Neuronal stem cell (in vitro differentiated cells): ENCODE measurements around the gene MAP4.
A peak's percentile ranks its signal among the peaks of the same experiment; 100 is the strongest.
"Not testable (repeated sequence)": the region's sequence is repeated elsewhere in the genome, so short reads cannot be mapped to it uniquely, and the experiment has no call there.

Source experiments
- DNase-seq: peaks from one replicate; pipeline ENCODE4 v3.0.0-alpha.2; 2013; ENCODE audit warnings: low spot score
- H2AFZ ChIP-seq: one replicate; pipeline ENCODE4 v1.6.1; 2013; ENCODE audit warnings: mild to moderate bottlenecking, low read length, inconsistent platforms
- H2AK5ac ChIP-seq: 2 replicates; pipeline ENCODE4 v1.6.1; 2013; ENCODE audit warnings: low read depth, mild to moderate bottlenecking, inconsistent platforms, low read length, moderate library complexity, mixed read lengths
- H2BK120ac ChIP-seq: 2 replicates; pipeline ENCODE4 v1.6.1; 2013; ENCODE audit warnings: low read depth, mild to moderate bottlenecking, inconsistent platforms, low read length, moderate library complexity, mixed read lengths
- H2BK12ac ChIP-seq: one replicate; pipeline ENCODE4 v1.6.1; 2013; ENCODE audit warnings: low read length, inconsistent platforms
- H2BK15ac ChIP-seq: 2 replicates; pipeline ENCODE4 v1.6.1; 2013; ENCODE audit warnings: mild to moderate bottlenecking, low read length, inconsistent platforms, mixed read lengths
- H2BK5ac ChIP-seq: one replicate; pipeline ENCODE4 v1.6.1; 2013; ENCODE audit warnings: inconsistent platforms, mild to moderate bottlenecking, low read length, moderate library complexity
- H3K14ac ChIP-seq: one replicate; pipeline ENCODE4 v1.6.1; 2013; ENCODE audit warnings: low read length, inconsistent platforms
- H3K18ac ChIP-seq: 2 replicates; pipeline ENCODE4 v1.6.1; 2013; ENCODE audit warnings: low read length, inconsistent platforms
- H3K23ac ChIP-seq: 2 replicates; pipeline ENCODE4 v1.6.1; 2013; ENCODE audit warnings: low read depth, mild to moderate bottlenecking, mixed read lengths, low read length, inconsistent platforms; ENCODE audit not compliant: poor library complexity
- H3K27ac ChIP-seq: replicated peaks from 3 replicates; pipeline ENCODE4 v1.5.1; 2013; ENCODE audit warnings: low read length, inconsistent platforms
- H3K27me3 ChIP-seq, 3 experiments: 2 replicates each; pipeline ENCODE4 v1.6.1; 2013; ENCODE audit warnings: low read length in 3 of 3, mild to moderate bottlenecking in 2 of 3, inconsistent platforms in 1 of 3, low read depth in 1 of 3, mixed read lengths in 1 of 3, moderate library complexity in 1 of 3; ENCODE audit not compliant: control insufficient read depth in 3 of 3, insufficient read depth in 3 of 3
- H3K36me3 ChIP-seq, 2 donors: replicated peaks in 1 of 2; 2 replicates each; pipeline ENCODE4 v1.6.1; 2013; ENCODE audit warnings: low read length in 2 of 2; ENCODE audit not compliant: control insufficient read depth in 2 of 2, insufficient read depth in 2 of 2
- H3K4ac ChIP-seq: 2 replicates; pipeline ENCODE4 v1.6.1; 2013; ENCODE audit warnings: inconsistent platforms, mild to moderate bottlenecking, low read length, moderate library complexity
- H3K4me1 ChIP-seq, 2 donors: 1 replicate in 1 of 2; 2 replicates in 1 of 2; pipeline ENCODE4 v1.6.1; 2013; ENCODE audit warnings: low read length in 2 of 2, low read depth in 1 of 2; ENCODE audit not compliant: control insufficient read depth in 2 of 2, insufficient read depth in 1 of 2
- H3K4me2 ChIP-seq: one replicate; pipeline ENCODE4 v1.6.1; 2013; ENCODE audit warnings: mild to moderate bottlenecking, low read length, inconsistent platforms; ENCODE audit not compliant: insufficient read depth, poor library complexity, severe bottlenecking
- H3K4me3 ChIP-seq, 2 donors: 2 replicates each; pipeline ENCODE4 v1.5.1; 2013; ENCODE audit warnings: low read length in 2 of 2, mild to moderate bottlenecking in 2 of 2, inconsistent platforms in 1 of 2, moderate library complexity in 1 of 2
- H3K79me1 ChIP-seq: one replicate; pipeline ENCODE4 v1.6.1; 2013; ENCODE audit warnings: low read depth, mild to moderate bottlenecking, inconsistent platforms, low read length, moderate library complexity
- H3K9ac ChIP-seq: one replicate; pipeline ENCODE4 v1.6.1; 2013; ENCODE audit warnings: mild to moderate bottlenecking, low read depth, low read length, inconsistent platforms; ENCODE audit not compliant: poor library complexity
- H3K9me3 ChIP-seq, 2 donors: replicated peaks in 1 of 2; 2 replicates each; pipeline versions ENCODE3 to v1.6.1; 2013; ENCODE audit warnings: low read length in 2 of 2, mild to moderate bottlenecking in 2 of 2, inconsistent platforms in 1 of 2, low read depth in 1 of 2, mixed read lengths in 1 of 2, moderate library complexity in 1 of 2; ENCODE audit not compliant: control insufficient read depth in 2 of 2, insufficient read depth in 1 of 2
- H4K8ac ChIP-seq: one replicate; pipeline ENCODE4 v1.6.1; 2013; ENCODE audit warnings: low read depth, mild to moderate bottlenecking, inconsistent platforms, low read length, moderate library complexity
- H4K91ac ChIP-seq: one replicate; pipeline ENCODE4 v1.6.1; 2013; ENCODE audit warnings: low read length, low read depth, mild to moderate bottlenecking, inconsistent platforms; ENCODE audit not compliant: poor library complexity
- WGBS, 2 donors: extraction: QIAGEN DNeasy Blood & Tissue Kit; methylation state at CpG; one replicate each; pipeline ENCODE4 v1.1.7; 2013; ENCODE audit warnings: missing lambda C conversion rate in 2 of 2, mixed read lengths in 1 of 2; ENCODE audit not compliant: insufficient read length in 2 of 2, insufficient replicate concordance in 1 of 2; ENCODE audit errors: extremely low coverage in 2 of 2; 5-methylcytosine and 5-hydroxymethylcytosine counted together

The MAP4 gene

GRCh38 chr3:47890126-47890827 lies 125.9 kb downstream of the MAP4 start:
- H3K4me2 ChIP-seq = no peak overlapping the region
- H3K79me1 ChIP-seq = no peaks in the 10 kb centered on the region
- H3K18ac ChIP-seq = no peak overlapping the region
- no peak overlapping the region for H4K91ac ChIP-seq
- peaks cover 18 to 43% of the 10 kb centered on the region in 2 donors for H3K4me1 ChIP-seq
- H3K27ac ChIP-seq = peak overlapping the region; percentile 92
- H2BK12ac ChIP-seq = no peak overlapping the region
- no peaks in the 10 kb centered on the region for H3K9me3 ChIP-seq
- no peaks in the 10 kb centered on the region for H3K27me3 ChIP-seq
- H2BK120ac ChIP-seq = no peak overlapping the region
- H3K36me3 ChIP-seq = peaks cover under 1 to 26% of the 10 kb centered on the region in 2 donors
- no peak overlapping the region for H4K8ac ChIP-seq
- no peak overlapping the region for H2AFZ ChIP-seq
- H3K9ac ChIP-seq = no peak overlapping the region
- H2BK5ac ChIP-seq = no peak overlapping the region
- H2BK15ac ChIP-seq = no peak overlapping the region
- no peak overlapping the region for H3K14ac ChIP-seq
- WGBS, 2 donors = no CpG with 5 or more reads among the region's 3 CpGs
- peak; percentile 51 for DNase-seq
- no peak overlapping the region for H3K23ac ChIP-seq
- no peak overlapping the region for H2AK5ac ChIP-seq
- no peak overlapping the region for H3K4ac ChIP-seq
- peak overlapping the region in 1 of 2 donors; percentile 3 for H3K4me3 ChIP-seq

DNA sequence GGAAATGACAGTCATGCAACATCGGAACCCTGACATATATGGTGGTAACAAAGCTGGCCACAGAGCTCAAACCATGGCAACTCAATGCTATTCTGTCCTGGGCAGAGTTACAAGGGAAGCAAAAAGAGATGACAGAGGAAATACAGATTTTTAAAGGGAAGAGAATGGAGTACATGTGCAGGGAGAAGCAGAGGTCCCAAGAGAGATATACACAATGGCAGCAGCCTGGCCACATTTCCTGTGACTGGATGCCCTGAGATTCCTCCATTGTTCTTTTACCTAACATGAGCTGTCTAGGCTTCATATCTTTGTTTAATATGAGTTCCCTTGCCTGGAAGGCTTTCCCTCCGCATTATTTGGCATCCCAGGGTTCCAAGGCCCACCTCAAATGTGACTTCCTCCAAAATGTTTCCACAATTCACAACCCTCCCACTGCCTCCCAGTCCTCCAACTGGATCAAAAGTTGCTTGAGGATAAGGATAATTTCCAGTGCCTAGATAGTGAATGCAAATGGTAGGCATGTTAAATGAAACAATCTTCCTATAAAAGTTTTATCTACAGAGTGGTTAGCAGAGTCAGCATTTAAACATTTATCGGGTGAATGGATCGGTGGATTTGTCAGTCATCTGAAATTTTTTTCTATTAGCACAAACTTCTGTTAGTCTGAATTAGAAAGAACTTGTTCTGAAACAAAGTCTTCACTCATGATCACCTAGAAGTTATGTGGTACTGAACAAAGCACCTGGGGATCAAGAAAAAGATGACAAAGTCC lies 127.0 kb downstream of the MAP4 start:
- Histone ChIP-seq H2BK5ac (no peak overlapping the region), H3K23ac (no peak overlapping the region), H3K14ac (no peak overlapping the region), H2BK120ac (no peak overlapping the region), H4K91ac (no peak overlapping the region), H2AFZ (no peak overlapping the region), H2BK12ac (no peak overlapping the region), H3K4me2 (no peak overlapping the region), H2AK5ac (no peak overlapping the region), H3K18ac (no peak overlapping the region), H3K4ac (no peak overlapping the region), H3K27ac (peak overlapping the region; percentile 45), H3K4me1 (peaks cover 18 to 43% of the 10 kb centered on the region in 2 donors), H3K79me1 (no peaks in the 10 kb centered on the region), H3K9ac (no peak overlapping the region), H3K9me3 (no peaks in the 10 kb centered on the region), H3K36me3 (peaks cover 0 to 32% of the 10 kb centered on the region in 2 donors), H3K4me3 (no peak overlapping the region), H2BK15ac (no peak overlapping the region), H4K8ac (no peak overlapping the region), H3K27me3 (no peaks in the 10 kb centered on the region)
- no peak for DNase-seq
- WGBS, 2 donors = no CpG with 5 or more reads among the region's 4 CpGs

DNA sequence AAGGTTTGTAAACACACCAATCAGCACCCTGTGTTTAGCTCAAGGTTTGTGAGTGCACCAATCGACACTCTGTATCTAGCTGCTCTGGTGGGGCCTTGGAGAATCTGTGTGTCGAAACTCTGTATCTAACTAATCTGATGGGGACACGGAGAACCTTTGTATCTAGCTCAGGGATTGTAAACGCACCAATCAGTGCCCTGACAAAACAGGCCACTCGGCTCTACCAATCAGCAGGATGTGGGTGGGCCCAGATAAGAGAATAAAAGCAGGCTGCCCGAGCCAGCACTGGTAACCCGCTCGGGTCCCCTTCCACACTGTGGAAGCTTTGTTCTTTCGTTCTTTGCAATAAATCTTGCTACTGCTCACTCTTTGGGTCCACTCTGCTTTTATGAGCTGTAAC lies 128.2 kb downstream of the MAP4 start:
- H3K27me3 ChIP-seq, H3K9ac ChIP-seq, H2AK5ac ChIP-seq, DNase-seq, H4K91ac ChIP-seq, H3K14ac ChIP-seq, H3K4me2 ChIP-seq, H3K9me3 ChIP-seq, H3K4me3 ChIP-seq, H2BK15ac ChIP-seq, H2BK12ac ChIP-seq, H2BK120ac ChIP-seq, H3K27ac ChIP-seq, H4K8ac ChIP-seq, H3K23ac ChIP-seq, H2BK5ac ChIP-seq, H3K18ac ChIP-seq, H3K79me1 ChIP-seq, H3K4ac ChIP-seq, H2AFZ ChIP-seq: not testable (repeated sequence)
- Histone ChIP-seq H3K36me3 (peaks cover 0 to 40% of the 10 kb centered on the region in 2 donors), H3K4me1 (peaks cover 18 to 39% of the 10 kb centered on the region in 2 donors)
- WGBS, 2 donors = no CpG with 5 or more reads among the region's 9 CpGs

DNA sequence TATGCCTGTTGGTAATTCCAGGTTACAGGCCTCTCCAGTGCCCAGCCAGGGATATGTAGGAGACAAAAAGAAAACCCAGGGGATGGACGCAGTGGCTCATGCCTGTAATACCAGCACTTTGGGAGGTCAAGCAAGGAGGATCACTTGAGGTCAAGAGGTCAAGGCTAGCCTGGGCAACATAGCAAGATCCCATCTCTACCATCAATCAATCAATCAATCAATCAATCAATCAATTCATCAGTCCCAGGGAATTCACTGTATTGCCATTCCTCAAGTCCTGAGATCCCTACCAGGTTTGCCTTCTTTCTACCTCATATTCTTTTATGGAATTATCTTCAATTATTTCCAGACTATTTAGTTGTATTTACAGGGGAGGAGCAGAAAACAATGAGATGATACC lies 131.0 kb downstream of the MAP4 start:
- Histone ChIP-seq H2BK120ac (no peak overlapping the region), H2BK5ac (no peak overlapping the region), H2BK12ac (no peak overlapping the region), H3K23ac (no peak overlapping the region), H4K8ac (no peak overlapping the region), H3K27me3 (no peaks in the 10 kb centered on the region), H3K27ac (no peak overlapping the region), H3K4ac (no peak overlapping the region), H3K4me2 (no peak overlapping the region), H3K9me3 (no peaks in the 10 kb centered on the region), H3K9ac (no peak overlapping the region), H2AFZ (no peak overlapping the region), H3K36me3 (peaks cover 2 to 43% of the 10 kb centered on the region in 2 donors), H3K79me1 (no peaks in the 10 kb centered on the region), H2BK15ac (no peak overlapping the region), H2AK5ac (no peak overlapping the region), H4K91ac (no peak overlapping the region), H3K14ac (no peak overlapping the region), H3K4me1 (peaks cover 2 to 15% of the 10 kb centered on the region in 2 donors), H3K4me3 (no peak overlapping the region), H3K18ac (no peak overlapping the region)
- DNase-seq = no peak
- WGBS, 2 donors = no CpG with 5 or more reads among the region's 1 CpG
